Endothelial cell of umbilical vein (primary cell): ENCODE data around the gene PRKG1. TPM values are rescaled to one million over a fixed set of nuclear protein-coding genes. Genes with fewer than 3 reads are reported as not detected.

Experiments
- BruUV-seq: library from RNA; stranded (reverse); fragments of 400-500 nt; replicated peaks from 2 replicates; lab custom pipeline; 2021; lab: Mats Ljungman, UMichigan
- CTCF ChIA-PET: fragments of 300-600, 350-600 bp; sonication (Branson Sonifier 250); formaldehyde crosslinking; loops from one replicate; lab custom pipeline; 2021; ENCODE audit warnings: antibody characterized with exemption, inconsistent platforms; lab: Charles Lee
- POLR2A ChIA-PET: fragments of 300-600, 350-600 bp; sonication (Branson Sonifier 250); formaldehyde crosslinking; loops from one replicate; lab custom pipeline; 2021; ENCODE audit warnings: antibody characterized with exemption, inconsistent platforms; lab: Charles Lee
- DNase-seq: peaks from one replicate; pipeline ENCODE4 v3.0.0-alpha.2; 2011; ENCODE audit warnings: low read depth, low spot score
- FAIRE-seq: peaks from 2 replicates; lab custom pipeline; 2011; peaks lifted over from hg19 to GRCh38; lab: Jason Lieb, UNC
- H2AFZ ChIP-seq: 2 replicates; pipeline ENCODE4 v1.6.0; 2012; ENCODE audit warnings: low read depth, low read length, control low read depth, inconsistent platforms
- H3K27ac ChIP-seq: 2 replicates; pipeline ENCODE4 v1.5.1; 2011; ENCODE audit warnings: low read depth, mild to moderate bottlenecking, control low read depth, low read length, moderate library complexity; ENCODE audit not compliant: insufficient read depth
- H3K27me3 ChIP-seq, 2 experiments: 2 replicates each; pipeline versions ENCODE4 v1.6.0 to v1.6.1; 2011; ENCODE audit warnings: low read length in 2 of 2, mixed read lengths in 1 of 2; ENCODE audit not compliant: control insufficient read depth in 2 of 2, insufficient read depth in 2 of 2
- H3K36me3 ChIP-seq, 2 experiments: 2 replicates in 1 of 2; 3 replicates in 1 of 2; pipeline ENCODE4 v1.5.1; 2011; ENCODE audit warnings: low read length in 2 of 2, mild to moderate bottlenecking in 1 of 2, moderate library complexity in 1 of 2; ENCODE audit not compliant: control insufficient read depth in 2 of 2, insufficient read depth in 2 of 2; ENCODE audit errors: extremely low read depth in 1 of 2
- H3K4me1 ChIP-seq: 3 replicates; pipeline ENCODE4 v1.5.1; 2011; ENCODE audit warnings: mild to moderate bottlenecking, low read length; ENCODE audit not compliant: control insufficient read depth, insufficient read depth; ENCODE audit errors: extremely low read depth
- H3K4me2 ChIP-seq: 2 replicates; pipeline ENCODE4 v1.6.1; 2011; ENCODE audit warnings: low read length, control low read depth, mixed read lengths; ENCODE audit not compliant: insufficient read depth
- H3K4me3 ChIP-seq, 3 experiments: fragments of 200-600 bp in 1 of 3; sonication (generic), shearing (Covaris generic) in 1 of 3; replicated peaks in 1 of 3; 2 replicates each; pipeline ENCODE4 v1.5.1; 2011 to 2016; ENCODE audit warnings: control low read depth in 3 of 3, low read length in 3 of 3, mild to moderate bottlenecking in 2 of 3, inconsistent platforms in 1 of 3, low read depth in 1 of 3, moderate library complexity in 1 of 3; ENCODE audit not compliant: insufficient read depth in 1 of 3
- H3K79me2 ChIP-seq: 2 replicates; pipeline ENCODE4 v1.6.0; 2012; ENCODE audit warnings: low read length, inconsistent platforms; ENCODE audit not compliant: control insufficient read depth, insufficient read depth
- H3K9ac ChIP-seq: replicated peaks from 2 replicates; pipeline ENCODE3; 2011; ENCODE audit warnings: low read length, control low read depth; ENCODE audit not compliant: insufficient read depth; ENCODE audit errors: extremely low read depth
- H3K9me1 ChIP-seq: replicated peaks from 3 replicates; pipeline ENCODE4 v1.6.0; 2011; ENCODE audit warnings: mild to moderate bottlenecking, low read length; ENCODE audit not compliant: control insufficient read depth, insufficient read depth; ENCODE audit errors: extremely low read depth
- H3K9me3 ChIP-seq: replicated peaks from 2 replicates; pipeline ENCODE4 v1.5.1; 2012; ENCODE audit warnings: low read length, inconsistent platforms; ENCODE audit not compliant: control insufficient read depth, insufficient read depth
- H4K20me1 ChIP-seq: replicated peaks from 2 replicates; pipeline ENCODE3; 2011; ENCODE audit warnings: mild to moderate bottlenecking, low read length; ENCODE audit not compliant: control insufficient read depth, insufficient read depth; ENCODE audit errors: extremely low read depth
- CTCF ChIP-seq, 2 donors: IDR thresholded peaks; 1 replicate in 1 of 2; 2 replicates in 1 of 2; pipeline ENCODE4 v1.5.1; 2011; ENCODE audit warnings: low read length in 2 of 2, mild to moderate bottlenecking in 2 of 2, moderate library complexity in 2 of 2, control low read depth in 1 of 2, inconsistent platforms in 1 of 2, low read depth in 1 of 2; ENCODE audit not compliant: insufficient read depth in 1 of 2; ENCODE audit errors: extremely low read depth in 1 of 2
- EZH2 ChIP-seq: IDR thresholded peaks from 2 replicates; pipeline ENCODE4 v1.6.1; 2012; ENCODE audit warnings: borderline replicate concordance, low read depth, mild to moderate bottlenecking, moderate library complexity, low read length, inconsistent platforms; ENCODE audit not compliant: severe bottlenecking
- FOS ChIP-seq: IDR thresholded peaks from 2 replicates; pipeline ENCODE4 v1.6.1; 2011; ENCODE audit warnings: mild to moderate bottlenecking, low read length, moderate library complexity, borderline replicate concordance; ENCODE audit not compliant: insufficient read depth
- GATA2 ChIP-seq: IDR thresholded peaks from 2 replicates; pipeline ENCODE4 v1.7.0; 2011; ENCODE audit warnings: low read depth, mild to moderate bottlenecking, moderate library complexity, mixed read lengths, low read length; ENCODE audit not compliant: insufficient read length, insufficient read depth
- JUN ChIP-seq: IDR thresholded peaks from 2 replicates; pipeline ENCODE4 v1.6.1; 2011; ENCODE audit warnings: borderline replicate concordance, low read depth; ENCODE audit not compliant: insufficient read length, insufficient read depth
- MYC ChIP-seq: IDR thresholded peaks from one replicate; pipeline ENCODE4 v1.6.1; 2011; ENCODE audit warnings: mild to moderate bottlenecking, low read depth, low read length
- POLR2A ChIP-seq: IDR thresholded peaks from 2 replicates; pipeline ENCODE4 v1.6.1; 2012; ENCODE audit warnings: low read depth, mild to moderate bottlenecking, control low read depth, low read length
- POLR2AphosphoS5 ChIP-seq: IDR thresholded peaks from 2 replicates; pipeline ENCODE4 v1.6.1; 2012; ENCODE audit warnings: low read depth, mild to moderate bottlenecking, control low read depth, low read length, moderate library complexity; ENCODE audit not compliant: insufficient read depth
- dilution Hi-C: fragments of 300-500 bp; cut with MboI; formaldehyde crosslinking; loops from one replicate; pipeline ENCODE4 v1.15.0; 2019; ENCODE audit warnings: low sequenced_read_pairs; ENCODE audit not compliant: extremely low pct_ligation_motif_present
- intact Hi-C: fragments of 100-400 bp; cut with micrococcal nuclease; formaldehyde crosslinking; loops from one replicate; pipeline ENCODE4 v1.10.0; 2022
- polyA plus RNA-seq, 4 experiments: library from polyadenylated mRNA; depleted of rRNA in 3 of 4; stranded (reverse) in 3 of 4; unstranded in 1 of 4; fragments of >200 nt; gene quantifications; 2 replicates each; pipeline versions ENCODE4 v1.2.1 to v1.2.3, GENCODE V29; 2011 to 2012; ENCODE audit warnings: missing spikeins in 1 of 4
- total RNA-seq: library from RNA; stranded (reverse); gene quantifications from 2 replicates; pipeline ENCODE4 v1.2.3, GENCODE V29; 2021
- TF ChIP-seq, protein P1 (sequence below): IDR thresholded peaks from 2 replicates; pipeline ENCODE4 v1.6.1; 2011; ENCODE audit not compliant: insufficient read depth, insufficient read length

The PRKG1 gene
- total and polyA plus RNA-seq, 2 donors (not counting 3 experiments of a cell fraction or from before 2014, with no cell fraction given): 0.01 to 0.18 TPM

DNA sequence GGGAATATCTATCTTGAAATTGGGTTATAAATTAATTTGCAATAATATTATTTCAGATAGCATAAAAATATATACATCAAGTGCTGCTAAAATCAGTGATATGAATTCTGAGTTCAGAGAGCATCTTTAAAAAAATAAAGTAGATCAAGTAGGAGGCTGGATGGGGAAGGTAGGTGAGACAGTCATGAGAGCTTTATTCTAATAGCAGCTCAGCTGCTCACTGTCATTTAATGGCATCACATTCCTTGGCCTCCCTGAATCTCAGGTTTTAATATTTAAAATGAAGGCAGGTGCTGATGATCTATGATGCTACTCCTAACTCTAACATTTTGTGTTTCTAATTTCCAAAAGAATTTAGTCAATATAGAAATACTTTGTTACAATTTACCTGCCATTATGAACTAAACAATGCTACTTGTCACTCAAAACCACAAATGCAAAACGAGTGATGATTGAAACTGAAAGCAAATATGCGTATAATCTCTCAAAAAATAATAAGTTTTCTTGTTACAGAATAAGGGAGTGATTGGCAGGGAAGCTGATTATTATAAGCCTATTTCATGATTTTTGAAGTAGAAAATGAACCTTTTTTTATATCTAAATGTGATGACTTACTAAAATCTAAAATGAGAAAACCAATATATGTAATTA, 772.7 kb downstream of the PRKG1 start:
- Histone ChIP-seq H3K9me3 (no peaks in the 10 kb centered on the region), H3K27me3 (no peaks in the 10 kb centered on the region), H3K36me3 (no peaks in the 10 kb centered on the region), H3K4me2 (no peak overlapping the region), H3K9me1 (no peaks in the 10 kb centered on the region), H3K79me2 (no peaks in the 10 kb centered on the region), H3K27ac (no peak overlapping the region), H2AFZ (no peak overlapping the region), H4K20me1 (no peaks in the 10 kb centered on the region), H3K9ac (no peak overlapping the region), H3K4me1 (no peaks in the 10 kb centered on the region), H3K4me3 (no peak overlapping the region)
- TF ChIP-seq POLR2A (no peak), MYC (no peak), JUN (no peak), FOS (no peak)
- TF ChIP-seq, protein P1, sequence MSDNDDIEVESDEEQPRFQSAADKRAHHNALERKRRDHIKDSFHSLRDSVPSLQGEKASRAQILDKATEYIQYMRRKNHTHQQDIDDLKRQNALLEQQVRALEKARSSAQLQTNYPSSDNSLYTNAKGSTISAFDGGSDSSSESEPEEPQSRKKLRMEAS: no peak
- no TSS peak for BruUV-seq
- POLR2A ChIA-PET: no interaction called here
- dilution Hi-C loops: no loop called here
- DNase-seq (no peak), FAIRE-seq (no peak)
- intact Hi-C loops: no loop called here
- CTCF ChIA-PET: interaction anchor here (0.7 kb wide), 1 partner anchor 1195 kb away, joined by 3 read pairs; no protein-coding TSS in a partner anchor

DNA sequence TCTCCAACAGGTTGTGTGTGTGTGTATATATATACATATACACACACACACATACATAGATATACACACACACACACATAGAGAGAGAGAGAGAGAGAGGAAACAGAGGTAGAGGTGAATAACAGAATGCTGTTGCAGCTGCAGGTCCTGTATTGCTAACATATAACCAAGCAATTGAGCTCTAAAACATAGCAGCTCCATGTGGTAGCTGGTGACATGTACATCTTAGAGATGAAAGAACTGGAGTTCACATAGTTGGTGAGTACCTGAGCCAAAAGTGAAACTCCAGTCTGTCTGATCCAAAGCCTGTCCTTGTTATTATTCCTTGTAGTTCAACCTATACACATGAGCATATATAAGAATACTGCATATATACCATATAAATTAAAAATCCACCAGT, 778.0 kb downstream of the PRKG1 start:
- no peak for TF ChIP-seq FOS
- no peak for TF ChIP-seq EZH2
- no peak for TF ChIP-seq POLR2AphosphoS5
- TF ChIP-seq CTCF (IDR thresholded peaks at IDR 0.05; ENCODE audit: extremely low read depth in 1 of 2, insufficient read depth in 1 of 2, low read depth in 1 of 2, low read length in 2 of 2): no peak
- no peak for TF ChIP-seq JUN
- no peak for TF ChIP-seq POLR2A
- TF ChIP-seq, protein P1: no peak
- TF ChIP-seq MYC: no peak
- TF ChIP-seq GATA2: no peak
- no peaks in the 10 kb centered on the region for H3K79me2 ChIP-seq
- DNase-seq: no peak
- no peaks in the 10 kb centered on the region for H3K4me1 ChIP-seq
- dilution Hi-C loops (no loop called here), intact Hi-C loops (no loop called here)
- H3K9me1 ChIP-seq: no peaks in the 10 kb centered on the region
- no peaks in the 10 kb centered on the region for H3K9me3 ChIP-seq
- no peak overlapping the region for H2AFZ ChIP-seq
- FAIRE-seq: no peak
- no peaks in the 10 kb centered on the region for H4K20me1 ChIP-seq
- ChIA-PET CTCF (no interaction called here), POLR2A (no interaction called here)
- H3K27me3 ChIP-seq: no peaks in the 10 kb centered on the region
- no peak overlapping the region for H3K9ac ChIP-seq
- H3K27ac ChIP-seq: no peak overlapping the region
- H3K4me2 ChIP-seq: no peak overlapping the region
- no peak overlapping the region for H3K4me3 ChIP-seq
- no TSS peak for BruUV-seq
- H3K36me3 ChIP-seq: no peaks in the 10 kb centered on the region
